ENCODE results near the gene LMOD3.

GRCh38 chr3:69130689-69131088 is 8.3 kb upstream of the LMOD3 start:
- TF ChIP-seq SIN3A (IDR thresholded peaks at IDR 0.05; ENCODE audit: borderline replicate concordance, insufficient read depth, low read depth, low read length) (no peak), CTCF (IDR thresholded peaks at IDR 0.05) (no peak), TCF7L2 (IDR thresholded peaks at IDR 0.05; ENCODE audit: low read depth, low read length) (no peak)
